HG03460 (cell line): Measurements from ENCODE around the gene FBXO11.
"Not testable (repeated sequence)": the region's sequence is repeated elsewhere in the genome, so short reads cannot be mapped to it uniquely, and the experiment has no call there.

Experiments used
- ATAC-seq: cut with Tn5 transposase; IDR thresholded peaks from one replicate; pipeline ENCODE4 v1.9.1; 2021; ENCODE audit not compliant: unreplicated experiment

The FBXO11 gene

DNA sequence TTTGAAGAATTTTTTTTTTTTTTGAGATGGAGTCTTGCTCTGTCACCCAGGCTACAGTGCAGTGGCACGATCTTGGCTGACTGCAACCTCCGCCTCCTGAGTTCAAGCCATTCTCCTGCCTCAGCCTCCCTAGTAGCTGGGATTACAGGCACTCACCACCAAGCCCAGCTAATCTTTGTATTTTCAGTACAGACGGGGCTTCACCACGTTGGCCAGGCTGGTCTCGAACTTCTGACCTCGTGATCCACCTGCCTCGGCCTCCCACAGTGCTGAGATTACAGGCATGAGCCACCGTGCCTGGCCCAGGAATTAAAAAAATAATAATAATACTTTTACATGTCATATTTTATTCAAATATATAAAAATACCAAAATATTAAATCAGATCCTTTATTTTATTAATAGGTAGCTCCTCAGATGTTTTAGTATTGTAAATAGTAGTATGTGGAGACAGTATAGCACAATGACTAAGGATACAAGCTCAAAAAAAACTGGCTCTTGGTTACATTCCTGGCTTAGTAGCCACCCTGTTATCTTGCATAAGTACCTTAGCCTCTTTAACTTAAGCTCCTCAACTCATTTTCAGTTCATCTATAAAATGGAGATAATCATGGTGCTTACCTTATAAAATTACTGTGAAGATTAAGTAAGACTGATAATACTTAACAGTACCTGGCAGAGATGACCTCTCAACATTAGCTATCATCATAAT, 53.1 kb downstream of the FBXO11 start:
- ATAC-seq: not testable (repeated sequence)

DNA sequence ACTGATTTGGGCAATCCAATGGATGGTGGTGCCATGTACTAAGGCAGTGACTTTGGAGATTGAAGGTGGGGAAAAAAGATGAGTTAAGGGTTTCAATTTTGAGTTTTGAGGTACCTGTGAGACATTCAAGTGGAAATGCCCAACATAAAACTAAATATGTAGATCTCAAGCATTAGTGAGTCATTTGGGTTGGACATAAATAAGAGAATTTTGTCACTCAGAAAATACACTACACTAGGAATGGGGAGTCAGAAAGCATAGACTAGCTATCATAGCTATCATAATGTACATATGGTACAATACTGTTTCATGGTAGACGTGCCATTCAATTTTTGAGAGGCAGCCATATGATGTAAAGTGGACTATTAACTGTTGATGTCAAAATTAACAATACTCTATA, 56.1 kb downstream of the FBXO11 start:
- no peak for ATAC-seq

DNA sequence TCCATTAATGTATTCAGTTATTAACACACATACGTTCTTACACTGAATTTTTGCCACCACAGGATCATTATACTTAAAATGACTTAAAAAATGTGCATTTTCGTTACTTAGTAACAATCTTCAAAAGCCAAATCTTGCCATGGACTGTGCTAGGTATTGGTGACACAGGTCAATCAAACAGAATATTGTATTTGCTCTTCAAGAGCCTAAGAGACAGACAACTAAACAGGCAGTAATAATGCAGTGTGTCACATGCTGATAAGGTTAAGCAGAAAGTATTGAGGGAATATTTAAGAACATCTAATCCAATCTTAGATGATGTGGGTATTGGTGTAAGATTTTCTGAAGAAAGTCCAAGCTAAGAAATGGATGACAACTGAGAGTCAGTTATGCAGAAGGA, 56.9 kb downstream of the FBXO11 start:
- no peak for ATAC-seq

DNA sequence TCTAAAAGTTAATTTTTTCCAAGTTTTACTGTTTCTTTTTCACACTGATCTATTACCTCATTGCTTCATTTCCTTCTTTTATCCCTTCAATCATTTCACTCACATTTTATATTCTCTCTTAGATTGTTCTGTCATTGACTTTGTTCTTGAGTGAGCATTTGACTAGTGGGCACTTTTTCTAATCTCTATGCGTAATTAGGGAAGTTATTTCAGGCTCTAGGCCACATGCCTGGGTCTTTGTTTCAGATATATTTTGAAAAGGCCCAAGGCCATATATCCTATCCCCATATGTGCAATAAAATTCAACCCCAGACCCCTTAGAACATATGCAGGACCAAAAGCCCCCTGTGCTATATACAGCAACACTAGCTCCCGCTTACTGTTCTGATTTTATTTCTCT, 62.1 kb downstream of the FBXO11 start:
- no peak for ATAC-seq

DNA sequence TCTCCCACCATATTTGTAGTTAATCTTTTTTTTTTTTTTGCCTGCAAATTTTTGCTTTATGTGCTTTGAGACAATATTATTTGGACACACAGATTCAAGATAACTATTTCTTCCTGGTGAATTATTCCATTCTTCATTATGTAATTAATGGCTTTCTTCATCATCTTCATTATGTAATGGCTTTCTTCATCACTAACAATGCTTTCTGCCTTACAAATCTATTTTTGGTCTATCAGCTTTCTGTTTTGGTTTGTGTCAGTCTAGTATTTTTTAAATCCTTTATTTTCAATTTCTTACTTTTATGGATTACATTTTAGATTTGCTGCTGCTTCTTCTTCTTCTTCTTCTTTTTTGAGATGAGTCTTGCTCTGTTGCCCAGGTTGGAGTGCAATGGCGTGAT, 62.9 kb downstream of the FBXO11 start:
- no peak for ATAC-seq

DNA sequence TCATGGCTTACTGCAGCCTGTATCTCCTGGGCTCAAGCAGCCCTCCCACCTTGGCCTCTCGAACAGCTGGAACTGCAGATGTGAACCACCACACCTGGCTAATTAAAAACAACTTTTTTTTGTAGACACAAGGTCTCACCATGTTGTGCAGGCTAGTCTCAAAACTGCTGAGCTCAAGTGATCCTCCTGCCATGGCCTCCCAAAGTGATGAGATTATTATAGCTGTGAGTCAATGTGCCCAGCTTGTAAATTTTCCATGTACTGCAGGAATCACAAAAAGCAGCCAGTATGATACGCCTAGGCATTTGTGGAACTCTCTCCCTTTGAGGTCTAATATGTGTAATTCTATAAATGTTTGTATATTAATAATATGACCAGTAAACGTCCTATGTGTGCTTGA, 63.5 kb downstream of the FBXO11 start:
- ATAC-seq: no peak

DNA sequence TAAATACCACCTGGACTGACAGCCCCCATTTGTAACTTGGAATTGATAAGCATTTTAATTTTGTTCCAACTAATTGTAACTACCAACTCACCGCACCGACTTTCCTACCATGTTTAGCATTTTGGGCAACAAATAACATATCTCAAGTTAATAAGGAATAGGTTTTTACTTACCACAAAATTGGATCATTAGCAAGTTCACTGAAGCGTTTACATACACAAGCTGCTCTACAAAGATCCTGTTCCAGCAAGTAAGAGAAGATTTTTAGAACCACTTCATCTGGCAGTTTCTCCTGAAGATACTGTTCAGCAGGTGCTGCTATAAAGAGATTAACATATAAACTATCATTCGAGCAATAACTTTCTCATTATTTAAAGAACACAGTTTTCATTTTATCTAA, 67.6 kb downstream of the FBXO11 start:
- no peak for ATAC-seq

DNA sequence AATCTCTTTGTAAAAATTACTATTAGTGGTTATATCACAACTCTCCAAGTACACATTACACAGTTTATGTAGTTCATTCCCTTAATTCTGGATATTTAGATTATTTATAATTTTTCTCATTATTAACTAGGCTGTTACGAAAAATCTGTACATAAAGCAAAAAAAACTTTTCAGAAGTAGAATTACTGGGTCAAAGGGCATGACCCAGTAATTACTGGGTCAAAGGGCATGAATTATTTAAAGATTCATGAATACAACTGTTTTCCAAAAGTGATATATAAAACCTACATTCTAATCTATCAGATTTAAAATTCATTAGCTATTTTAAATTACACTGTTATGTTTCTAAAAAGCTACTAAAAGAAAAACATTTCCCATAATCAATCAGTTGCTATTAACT, 68.0 kb downstream of the FBXO11 start:
- ATAC-seq: no peak

DNA sequence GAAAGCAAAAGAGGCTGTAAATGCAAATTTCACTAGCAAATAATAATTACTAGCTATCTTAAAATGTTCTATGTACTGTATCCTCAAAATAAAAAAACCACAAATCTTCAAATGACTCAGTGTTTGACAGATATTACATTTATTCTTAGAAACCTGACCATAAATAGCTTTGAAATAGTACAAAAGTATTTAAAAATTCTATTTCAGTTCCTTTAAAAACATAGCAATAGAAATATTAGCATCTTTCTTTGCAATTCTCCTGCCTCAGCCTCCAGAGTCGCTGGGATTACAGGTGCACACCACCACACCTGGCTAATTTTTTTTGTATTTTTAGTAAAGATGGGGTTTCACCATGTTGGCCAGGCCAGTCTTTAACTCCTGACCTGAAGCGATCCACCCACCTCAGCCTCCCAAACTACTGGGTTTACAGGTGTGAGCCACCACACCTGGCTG, 72.8 kb downstream of the FBXO11 start:
- ATAC-seq: peak; percentile 59

DNA sequence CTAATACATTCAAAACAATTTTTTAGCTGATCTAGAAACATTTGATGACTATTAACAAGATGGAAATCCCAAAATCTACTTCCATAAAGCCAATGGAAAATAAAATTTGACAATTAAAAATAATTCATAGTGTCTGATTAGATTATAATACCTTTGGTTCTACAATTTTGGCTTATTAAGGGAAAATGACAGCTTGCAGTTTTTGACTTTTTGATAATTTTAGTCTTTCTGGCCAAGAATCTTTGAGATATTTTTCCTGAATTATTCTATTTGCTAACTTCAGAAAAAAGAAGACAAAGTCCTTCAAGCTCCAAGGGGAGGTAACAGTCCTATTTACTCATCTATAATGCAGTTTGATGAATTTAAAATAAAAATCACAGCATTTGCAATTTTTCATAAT, 83.8 kb downstream of the FBXO11 start:
- ATAC-seq: no peak

DNA sequence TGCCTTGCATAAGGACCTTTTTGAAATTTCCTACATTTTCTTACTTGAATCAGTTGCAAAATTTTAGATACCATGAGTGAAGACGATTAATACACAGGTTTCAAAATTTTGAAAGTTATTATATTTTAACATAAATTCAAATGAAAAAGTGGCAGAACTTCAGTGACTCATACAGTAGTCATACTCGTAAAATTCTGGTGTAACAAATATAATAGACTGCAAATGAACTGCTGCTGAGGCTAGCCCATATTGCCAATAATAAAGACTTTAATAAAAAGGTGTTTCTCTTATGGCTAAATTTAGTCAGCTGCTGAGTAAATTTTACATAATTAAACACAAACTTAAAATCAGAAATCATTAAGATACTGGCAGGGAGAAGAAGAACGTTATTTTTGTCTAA, 86.5 kb downstream of the FBXO11 start:
- ATAC-seq: no peak

DNA sequence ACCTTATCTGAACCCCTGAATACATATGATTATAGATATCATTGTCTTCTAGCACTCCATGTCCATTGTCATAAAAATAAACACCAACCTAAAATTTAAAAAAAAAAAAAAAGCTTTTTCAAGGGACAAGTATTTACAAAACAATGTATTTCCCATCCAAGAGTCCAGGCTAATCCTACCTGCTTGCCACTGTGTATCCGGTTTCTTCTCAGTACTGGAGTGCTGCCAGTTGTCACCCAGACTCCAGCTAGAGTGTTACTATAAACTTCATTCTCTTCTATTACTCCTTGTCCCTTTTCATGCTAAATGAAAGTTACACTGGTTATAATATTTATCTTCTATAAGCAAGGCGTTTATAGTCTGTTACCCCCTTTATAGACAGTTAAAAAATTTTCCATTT, 87.5 kb downstream of the FBXO11 start:
- ATAC-seq: no peak

DNA sequence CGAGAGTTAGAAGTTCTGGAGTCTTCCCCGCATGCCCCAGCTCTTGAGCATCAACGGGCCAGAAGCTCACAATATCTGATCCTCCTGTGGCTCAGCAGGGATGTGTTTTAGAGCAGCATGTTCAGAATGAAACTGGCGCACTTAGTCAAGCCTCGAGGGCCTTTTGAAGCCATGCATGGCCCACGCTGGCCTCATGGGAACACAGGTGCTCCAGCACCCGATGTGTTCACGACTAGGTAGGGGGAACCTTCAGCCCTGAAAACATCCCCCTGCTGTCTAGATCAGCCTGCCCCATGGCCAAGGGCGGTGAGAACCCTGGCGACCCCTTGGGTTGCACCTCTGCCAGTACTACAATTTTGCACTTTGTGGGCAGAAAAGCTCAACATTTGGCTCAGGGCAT, 90.5 kb downstream of the FBXO11 start:
- ATAC-seq: no peak

DNA sequence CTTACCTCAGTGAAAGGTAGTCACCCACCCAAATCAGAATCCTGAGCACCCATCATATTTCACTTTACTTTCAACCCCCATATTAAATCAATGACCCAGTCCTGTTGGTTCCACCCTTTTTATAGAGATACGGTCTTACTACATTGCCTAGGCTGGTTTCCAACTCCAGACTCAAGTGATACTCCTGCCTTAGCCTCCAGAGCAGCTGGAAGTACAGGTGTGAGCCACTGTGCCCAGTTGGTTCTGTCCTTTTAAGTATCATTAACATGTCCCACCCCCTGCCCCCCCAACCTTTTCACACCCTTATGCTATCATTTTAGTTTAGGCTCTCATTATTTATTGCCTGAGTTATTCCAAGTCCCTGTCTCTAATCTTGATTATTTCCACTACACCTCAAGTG, 94.6 kb downstream of the FBXO11 start:
- ATAC-seq: no peak

DNA sequence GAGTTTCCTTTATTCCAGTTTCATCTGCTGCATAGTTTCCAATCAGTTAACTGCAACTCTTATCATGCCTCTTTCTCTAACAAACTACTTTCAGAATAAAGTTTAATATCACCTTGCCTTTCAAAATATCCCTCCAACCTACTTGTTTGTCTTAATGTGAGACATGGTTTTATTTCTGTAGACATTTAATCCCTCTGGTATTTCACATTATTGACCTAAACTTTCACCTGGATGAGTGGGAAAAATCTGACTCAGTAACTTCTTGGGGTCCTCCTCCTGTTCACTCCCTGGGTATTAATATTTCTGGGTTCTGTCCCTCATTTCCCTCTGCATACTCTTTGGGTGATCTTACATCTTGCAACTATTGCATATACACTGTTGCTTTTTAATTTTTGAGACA, 95.4 kb downstream of the FBXO11 start:
- ATAC-seq: no peak

DNA sequence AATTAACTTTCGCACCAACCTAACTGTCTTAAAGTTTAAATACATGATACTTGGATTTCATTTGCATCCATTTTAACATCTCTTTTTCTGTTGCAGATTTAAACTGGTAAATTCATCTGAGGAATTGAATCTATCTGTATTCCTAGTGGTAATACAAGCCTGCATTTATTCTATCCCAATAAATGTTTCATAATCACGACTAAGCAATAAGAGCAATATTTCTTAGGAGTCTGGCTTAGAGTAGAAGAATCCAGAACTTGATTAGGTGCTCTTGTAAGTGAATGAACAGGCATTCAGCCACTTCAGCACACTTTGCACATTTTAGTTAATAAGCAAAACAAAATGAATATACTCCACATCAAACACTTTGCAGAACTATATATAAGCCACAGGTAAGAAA, 96.4 kb downstream of the FBXO11 start:
- no peak for ATAC-seq

DNA sequence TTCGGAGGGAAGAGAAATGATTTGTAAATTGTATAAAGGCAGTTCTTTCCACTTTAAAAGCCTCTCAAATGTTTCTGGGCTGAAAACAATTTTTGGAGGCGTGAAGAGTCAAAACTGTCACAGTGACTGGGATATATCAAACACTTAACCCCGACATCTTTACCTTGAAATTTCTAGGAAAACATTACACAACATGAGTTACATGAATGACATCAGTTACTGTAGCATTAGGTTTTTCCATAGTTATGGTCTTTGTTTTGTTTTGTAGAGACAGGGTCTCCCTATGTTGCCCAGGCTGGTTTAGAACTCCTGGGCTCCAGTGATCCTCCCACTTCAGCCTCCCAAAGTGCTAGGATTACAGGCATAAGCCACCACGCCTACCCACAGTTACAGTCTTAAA, 97.7 kb downstream of the FBXO11 start:
- no peak for ATAC-seq

DNA sequence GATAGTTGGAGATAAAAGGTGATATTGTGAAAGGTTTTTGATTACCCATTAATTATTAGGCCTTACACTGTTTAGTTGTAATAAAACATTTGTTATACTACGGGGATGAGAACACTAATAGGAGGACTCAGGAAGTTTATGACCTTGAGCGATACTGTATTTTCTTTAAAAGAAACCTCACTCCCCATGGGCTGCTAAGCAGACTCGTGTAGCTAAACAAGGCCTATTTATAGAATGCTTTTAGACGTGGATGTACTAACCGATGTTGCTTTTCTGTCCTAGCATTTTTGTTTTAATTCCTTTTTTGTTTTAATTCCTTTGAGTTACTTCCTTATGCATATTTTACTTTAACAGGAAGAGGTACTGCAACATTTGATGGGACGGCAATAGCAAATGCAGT, 100.4 kb downstream of the FBXO11 start:
- ATAC-seq: no peak

DNA sequence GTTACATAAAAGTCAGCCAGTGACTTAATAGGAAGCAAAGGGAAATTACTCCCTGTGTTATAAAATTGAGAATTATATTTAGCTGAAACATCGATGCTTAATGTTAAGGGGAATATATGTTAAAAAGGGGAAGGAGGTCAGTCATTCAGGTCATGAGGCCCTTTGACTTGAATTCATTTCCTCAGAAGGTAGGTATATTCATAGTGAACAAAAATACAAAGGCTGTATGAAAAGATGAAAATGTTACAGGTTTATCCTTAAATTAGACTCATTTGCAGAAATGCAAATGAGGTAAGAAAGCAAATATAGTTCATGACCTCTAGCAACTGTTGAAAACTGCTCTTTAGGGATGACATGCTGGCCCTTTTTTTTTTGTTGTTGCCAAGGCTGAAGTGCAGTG, 102.5 kb downstream of the FBXO11 start:
- no peak for ATAC-seq

DNA sequence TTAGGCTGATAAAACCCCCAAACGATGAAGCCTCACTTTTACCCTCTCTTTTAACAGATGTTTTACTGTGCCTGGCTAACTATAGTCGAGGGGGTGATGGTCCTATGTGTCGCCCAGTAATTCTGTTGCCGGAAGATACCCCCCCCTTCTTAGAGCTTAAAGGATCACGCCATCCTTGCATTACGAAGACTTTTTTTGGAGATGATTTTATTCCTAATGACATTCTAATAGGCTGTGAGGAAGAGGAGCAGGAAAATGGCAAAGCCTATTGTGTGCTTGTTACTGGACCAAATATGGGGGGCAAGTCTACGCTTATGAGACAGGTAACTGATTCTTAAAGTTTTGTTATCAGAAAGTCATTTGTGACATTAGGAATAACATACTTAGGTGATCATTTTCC, 102.9 kb downstream of the FBXO11 start:
- no peak for ATAC-seq

DNA sequence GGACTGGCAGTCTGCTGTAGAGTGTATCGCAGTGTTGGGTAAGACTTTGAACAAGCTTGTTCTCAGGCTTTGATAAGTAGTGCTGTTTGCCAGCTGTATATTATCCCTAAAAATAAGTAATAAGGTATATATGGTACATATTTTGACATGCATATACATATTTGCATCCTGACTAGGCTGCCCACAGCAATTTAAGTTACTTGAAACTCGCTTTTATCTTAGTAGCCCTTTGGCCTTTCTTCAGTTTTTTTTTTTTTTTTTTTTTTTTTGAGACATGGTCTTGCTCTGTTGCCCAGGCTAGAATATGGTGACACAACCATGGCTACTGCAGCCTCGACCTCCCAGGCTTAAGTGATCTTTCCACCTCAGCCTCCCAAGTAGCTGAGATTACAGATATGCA, 105.2 kb downstream of the FBXO11 start:
- no peak for ATAC-seq

DNA sequence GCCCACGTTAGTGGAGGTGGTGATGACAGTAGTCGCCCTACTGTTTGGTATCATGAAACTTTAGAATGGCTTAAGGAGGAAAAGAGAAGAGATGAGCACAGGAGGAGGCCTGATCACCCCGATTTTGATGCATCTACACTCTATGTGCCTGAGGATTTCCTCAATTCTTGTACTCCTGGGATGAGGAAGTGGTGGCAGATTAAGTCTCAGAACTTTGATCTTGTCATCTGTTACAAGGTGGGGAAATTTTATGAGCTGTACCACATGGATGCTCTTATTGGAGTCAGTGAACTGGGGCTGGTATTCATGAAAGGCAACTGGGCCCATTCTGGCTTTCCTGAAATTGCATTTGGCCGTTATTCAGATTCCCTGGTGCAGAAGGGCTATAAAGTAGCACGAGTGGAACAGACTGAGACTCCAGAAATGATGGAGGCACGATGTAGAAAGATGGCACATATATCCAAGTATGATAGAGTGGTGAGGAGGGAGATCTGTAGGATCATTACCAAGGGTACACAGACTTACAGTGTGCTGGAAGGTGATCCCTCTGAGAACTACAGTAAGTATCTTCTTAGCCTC, 107.2 kb downstream of the FBXO11 start:
- no peak for ATAC-seq

DNA sequence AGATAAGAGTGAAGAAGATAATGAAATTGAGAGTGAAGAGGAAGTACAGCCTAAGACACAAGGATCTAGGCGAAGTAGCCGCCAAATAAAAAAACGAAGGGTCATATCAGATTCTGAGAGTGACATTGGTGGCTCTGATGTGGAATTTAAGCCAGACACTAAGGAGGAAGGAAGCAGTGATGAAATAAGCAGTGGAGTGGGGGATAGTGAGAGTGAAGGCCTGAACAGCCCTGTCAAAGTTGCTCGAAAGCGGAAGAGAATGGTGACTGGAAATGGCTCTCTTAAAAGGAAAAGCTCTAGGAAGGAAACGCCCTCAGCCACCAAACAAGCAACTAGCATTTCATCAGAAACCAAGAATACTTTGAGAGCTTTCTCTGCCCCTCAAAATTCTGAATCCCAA, 107.7 kb downstream of the FBXO11 start:
- no peak for ATAC-seq
